Stimulated activated CD4-positive, alpha-beta T cell treated with anti-CD3 and anti-CD28 coated beads, Interleukin-4, amount 100 ng/mL, for 4 hours (primary cell): ENCODE data around the gene PDE11A.

ENCODE experiments used
- DNase-seq, 2 experiments: peaks; one replicate each; pipeline ENCODE4 v3.0.0-alpha.2; 2020

PDE11A gene

DNA sequence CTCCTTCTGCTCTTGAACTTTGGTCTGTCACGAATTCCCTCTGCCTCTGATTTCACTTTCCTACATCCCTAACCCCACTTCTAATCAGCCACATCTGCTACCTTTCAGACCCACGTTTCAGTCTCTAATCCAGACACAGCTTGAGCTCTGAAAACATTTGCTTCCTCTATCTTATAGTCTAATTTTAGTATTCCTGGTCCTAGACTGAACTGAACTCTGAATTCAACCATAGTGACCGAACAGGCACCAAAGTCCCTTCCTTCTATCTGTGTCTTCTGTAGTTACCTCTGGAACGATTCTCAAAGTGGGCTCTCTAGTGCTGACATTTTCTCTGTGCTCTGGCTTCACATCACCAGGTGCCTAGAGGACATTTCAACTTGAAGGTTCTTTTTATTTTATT lies 156.2 kb downstream of the PDE11A start:
- DNase-seq, result no peak

DNA sequence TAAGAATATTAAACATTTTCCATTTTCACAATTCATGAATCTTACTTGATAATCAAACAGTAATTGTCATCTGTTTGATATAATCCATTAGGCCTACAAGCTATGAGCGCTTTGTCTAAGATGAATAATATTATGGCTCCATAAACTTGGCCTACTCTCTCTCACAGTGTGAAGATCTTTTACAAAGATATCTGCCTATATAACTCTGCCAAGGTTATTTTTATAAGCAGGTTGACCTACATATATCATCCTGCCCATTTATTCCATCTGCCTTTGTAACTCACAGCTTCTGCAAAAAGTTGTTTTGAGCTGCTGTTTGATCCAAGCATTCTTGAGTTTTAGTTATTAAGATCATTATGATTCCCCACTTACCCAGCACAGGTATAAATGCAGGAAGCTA lies 158.3 kb downstream of the PDE11A start:
- no peak for DNase-seq

- no peak for DNase-seq
Measured at GRCh38 chr2:177909962-177910361, 162.6 kb downstream of the PDE11A start.

- DNase-seq, result no peak
Measured at GRCh38 chr2:177908824-177909223, 163.8 kb downstream of the PDE11A start.

GRCh38 chr2:177908182-177908581 lies 164.4 kb downstream of the PDE11A start:
- DNase-seq, result no peak

DNA sequence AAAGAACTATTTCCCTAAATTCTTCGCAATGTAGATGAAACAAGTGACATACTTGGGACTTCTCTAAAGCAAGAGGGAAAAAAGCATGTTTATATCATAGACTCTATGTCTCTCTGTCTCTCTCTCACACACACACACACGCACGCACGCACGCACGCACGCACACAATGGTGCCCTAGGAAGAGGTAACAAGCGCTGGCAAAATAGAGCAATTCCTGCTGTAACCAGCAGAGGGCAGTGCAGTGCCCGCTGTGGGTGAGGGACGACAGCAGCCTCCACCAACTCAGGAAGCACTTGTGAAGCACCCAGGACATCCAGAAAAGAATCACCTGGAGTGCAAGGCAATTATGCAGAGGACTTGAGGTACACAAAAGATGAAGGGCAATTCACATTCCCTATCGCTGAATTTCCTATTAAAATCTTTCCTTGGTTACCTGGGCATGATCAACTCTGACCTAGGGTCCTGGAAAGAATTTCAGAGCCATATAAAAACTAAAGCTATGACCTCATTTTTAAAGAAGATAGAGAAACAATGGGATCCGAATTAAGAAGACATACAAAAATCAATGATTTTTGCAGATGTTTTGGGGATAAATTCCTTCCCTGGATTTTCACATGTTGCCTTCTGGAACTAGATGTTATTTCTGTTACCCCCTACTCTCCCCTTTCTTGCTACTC lies 166.4 kb downstream of the PDE11A start:
- peak; percentile 35 to 47 for DNase-seq

DNA sequence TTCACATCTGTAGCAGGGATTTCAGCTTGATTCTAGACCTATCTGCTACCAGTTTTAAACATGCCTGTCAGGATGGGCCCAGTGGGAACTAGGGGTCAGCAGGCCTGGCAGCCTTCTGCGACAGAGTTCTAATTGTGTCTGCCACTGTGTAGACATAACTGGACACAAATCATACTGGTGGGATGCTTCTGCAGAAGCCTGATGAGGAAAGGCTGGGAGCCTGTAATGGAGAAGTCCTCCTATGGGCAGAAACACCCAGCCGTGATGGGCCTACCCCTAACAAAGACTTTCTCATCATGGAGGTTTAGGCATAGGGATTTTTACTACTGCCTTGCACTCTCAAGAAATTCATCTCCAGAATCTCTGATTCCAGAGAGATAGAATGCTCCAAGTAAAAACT lies 166.9 kb downstream of the PDE11A start:
- no peak for DNase-seq

- DNase-seq, result no peak
Measured at GRCh38 chr2:177902395-177903163, 170.0 kb downstream of the PDE11A start.

- DNase-seq, result no peak
Measured at GRCh38 chr2:177900082-177900481, 172.5 kb downstream of the PDE11A start.

GRCh38 chr2:177897278-177897677 lies 175.3 kb downstream of the PDE11A start:
- no peak for DNase-seq

DNA sequence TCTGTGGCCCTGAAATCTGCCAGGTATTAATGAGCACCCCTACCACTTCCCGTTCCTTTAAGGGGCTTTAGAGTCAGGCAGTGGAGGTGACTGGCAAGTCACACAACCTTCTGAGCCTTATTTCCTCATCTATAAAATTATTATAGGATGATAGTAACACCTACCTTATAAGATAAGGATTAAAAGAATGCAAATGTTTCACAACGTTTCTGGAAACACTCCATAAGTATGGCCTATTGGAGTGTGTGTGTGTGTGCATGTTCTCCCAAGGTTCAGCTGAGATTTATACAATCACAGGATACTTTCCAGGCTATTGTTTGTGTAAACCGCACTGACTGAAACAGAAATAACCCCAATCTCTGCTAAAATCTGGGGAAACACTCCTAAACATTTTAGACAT lies 176.0 kb downstream of the PDE11A start:
- DNase-seq, result no peak

GRCh38 chr2:177894546-177894945 lies 178.0 kb downstream of the PDE11A start:
- no peak for DNase-seq

DNA sequence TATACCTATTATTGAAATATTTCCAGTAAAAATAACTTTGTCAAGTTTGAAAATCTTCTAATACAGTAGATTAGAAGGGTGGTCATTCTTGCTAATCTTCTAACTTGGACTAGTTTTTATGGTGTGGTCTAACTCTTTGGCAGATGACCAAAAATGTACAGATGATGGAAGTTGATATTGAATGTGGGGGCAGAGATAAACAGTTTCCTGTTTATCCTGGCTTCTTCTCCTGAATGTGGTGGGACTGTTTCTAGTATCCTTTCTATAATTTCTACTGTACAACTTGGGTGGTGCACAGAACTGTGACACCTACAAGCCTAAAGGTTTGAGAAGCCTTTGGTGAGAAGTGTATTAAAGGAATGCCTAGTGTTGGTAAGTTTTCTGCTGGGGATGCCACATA lies 178.7 kb downstream of the PDE11A start:
- DNase-seq, result no peak

- no peak for DNase-seq
Measured at GRCh38 chr2:177891533-177891932, 181.0 kb downstream of the PDE11A start.

DNA sequence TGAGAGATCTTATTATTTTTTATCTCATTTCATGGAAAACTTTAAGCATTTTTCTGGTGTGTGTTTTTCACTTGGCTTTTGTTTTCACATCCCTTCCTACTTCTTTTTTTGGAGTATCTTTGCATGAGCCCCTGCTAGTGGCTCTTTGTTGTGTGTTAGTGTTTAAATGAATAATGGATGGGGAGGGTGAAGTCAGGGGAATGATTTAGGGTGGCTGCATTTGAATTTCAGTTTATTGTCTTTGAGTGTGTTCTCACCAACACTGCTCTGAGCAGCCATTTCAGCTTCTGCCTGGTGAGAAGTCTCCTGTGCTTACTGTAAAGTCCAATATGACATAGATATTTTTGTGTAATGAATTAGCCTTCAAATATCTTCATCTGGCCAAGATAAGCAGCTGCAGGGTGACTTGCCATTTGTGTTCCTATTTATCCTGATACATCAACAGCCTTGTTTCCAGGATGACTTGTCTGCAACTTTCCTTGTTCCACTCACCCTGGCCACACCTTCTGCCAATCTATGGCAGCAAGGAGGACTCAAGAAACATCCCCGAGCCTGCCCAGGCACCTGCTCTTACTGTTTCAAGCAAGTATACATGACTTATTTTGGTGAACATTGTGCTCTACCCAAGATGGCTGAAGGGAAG lies 182.6 kb downstream of the PDE11A start:
- DNase-seq, result no peak

DNA sequence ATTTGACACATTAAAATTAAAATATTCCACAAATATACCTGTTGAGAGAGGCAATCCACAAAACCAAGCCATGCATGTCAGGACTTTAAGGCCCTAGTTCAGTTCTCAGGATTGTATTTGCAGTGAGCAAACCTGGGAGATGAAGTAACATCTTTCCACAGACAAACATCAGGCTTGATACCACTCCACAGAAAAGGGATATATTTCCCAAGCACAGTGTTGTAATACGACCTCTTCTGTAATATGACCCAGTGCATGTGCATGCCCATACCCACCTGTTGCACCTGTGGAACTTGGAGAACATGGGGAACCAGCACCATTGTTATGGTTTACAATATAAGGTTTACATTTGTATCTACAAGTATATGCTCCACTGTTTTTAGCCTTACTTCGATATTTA lies 184.0 kb downstream of the PDE11A start:
- DNase-seq, result no peak

DNA sequence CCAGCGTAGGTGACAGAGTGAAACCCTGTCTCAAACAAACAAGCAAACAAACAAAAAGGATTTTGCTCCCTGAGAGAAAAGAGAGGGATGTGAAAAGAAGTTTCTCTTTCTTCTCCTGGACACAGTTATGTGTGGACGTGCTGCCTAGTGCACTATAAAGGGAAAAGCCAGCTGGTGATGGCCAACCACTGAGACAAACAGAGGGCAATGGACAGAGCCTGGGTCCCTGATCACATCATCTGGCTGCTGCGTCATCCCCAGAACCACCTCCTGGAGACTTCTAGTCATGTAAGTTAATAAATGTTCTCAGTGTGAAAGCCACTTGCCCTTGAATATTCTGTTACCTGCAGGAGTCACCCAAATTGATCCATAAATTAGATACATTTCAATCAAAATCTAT lies 184.9 kb downstream of the PDE11A start:
- no peak for DNase-seq

DNA sequence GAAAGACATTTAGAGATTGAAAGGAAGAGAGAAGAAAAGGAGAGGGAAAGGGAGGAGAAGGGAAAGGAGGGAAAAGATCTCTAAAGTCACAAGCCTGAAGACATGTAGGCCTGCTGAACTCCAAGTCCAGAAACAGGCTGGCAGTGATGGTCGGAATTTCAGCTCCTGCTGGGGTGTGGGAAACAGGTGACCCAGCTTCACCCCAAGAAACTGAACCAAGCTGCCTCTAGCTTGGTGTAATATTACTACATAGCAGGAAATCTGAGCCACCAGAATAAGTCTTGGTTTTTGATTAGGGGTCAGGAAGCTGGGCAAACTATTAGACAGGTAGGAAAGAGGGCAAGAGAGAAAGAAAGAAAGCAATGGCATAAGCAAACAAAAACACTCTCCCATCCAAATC lies 185.8 kb downstream of the PDE11A start:
- DNase-seq, result no peak

DNA sequence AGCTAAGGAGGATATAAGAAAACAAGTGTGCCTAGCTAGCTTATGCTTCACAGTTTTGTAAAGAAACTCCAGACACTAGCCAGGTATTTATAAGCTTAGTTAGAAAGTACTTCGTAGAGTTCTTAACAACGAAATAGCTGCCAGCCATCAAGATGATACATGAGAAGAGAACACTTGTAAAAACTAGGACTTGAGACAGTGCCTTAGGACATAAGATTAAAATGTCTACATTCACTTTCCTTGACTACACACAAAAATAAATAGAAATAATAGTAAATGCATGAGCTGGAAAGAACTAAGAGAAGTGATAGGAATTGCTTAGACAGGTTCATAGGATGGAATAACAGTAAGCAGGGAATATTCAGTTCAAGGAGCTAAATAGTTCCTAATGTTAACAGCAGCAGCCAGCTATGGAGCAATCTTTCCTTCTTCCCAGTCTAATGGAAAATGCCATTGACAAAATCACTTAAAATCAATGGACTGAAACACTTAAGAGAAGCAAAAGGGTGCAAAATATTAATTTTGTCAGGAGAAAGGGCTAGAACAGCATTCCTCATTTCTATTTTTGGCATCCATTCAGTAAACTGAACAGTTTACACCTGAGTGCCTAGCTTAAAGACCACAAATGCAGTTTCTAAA lies 186.6 kb downstream of the PDE11A start:
- DNase-seq, result no peak

DNA sequence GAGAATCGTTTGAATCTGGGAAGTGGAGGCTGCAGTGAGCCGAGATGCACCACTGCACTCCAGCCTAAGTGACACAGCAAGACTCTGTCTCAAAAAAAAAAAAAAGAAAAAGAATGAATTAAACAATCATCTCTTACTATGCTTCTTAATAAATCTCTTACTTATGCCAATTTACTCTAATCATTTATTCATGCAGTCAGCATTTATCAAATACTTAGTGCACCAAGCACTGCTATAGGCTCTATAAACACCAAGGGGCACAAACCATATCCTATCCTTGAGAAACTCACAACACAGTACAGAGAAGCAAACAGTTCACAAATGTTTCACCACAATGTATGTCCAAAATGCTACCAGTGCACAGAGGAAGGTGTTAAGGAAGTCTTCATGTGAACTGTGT lies 189.4 kb downstream of the PDE11A start:
- DNase-seq, result no peak

- no peak for DNase-seq
Measured at GRCh38 chr2:177882501-177882900, 190.1 kb downstream of the PDE11A start.

GRCh38 chr2:177881921-177882320 lies 190.7 kb downstream of the PDE11A start:
- no peak for DNase-seq

- no peak for DNase-seq
Measured at GRCh38 chr2:177881008-177881747, 191.4 kb downstream of the PDE11A start.
